Activated CD8-positive, alpha-beta T cell treated with anti-CD3 and anti-CD28 coated beads, Interleukin-2, amount 10 ng/mL, durations not matched to agents 7 days and 5 days (primary cell): ENCODE measurements around the gene KRT85. TPM values are rescaled to one million over a fixed set of nuclear protein-coding genes. Genes with fewer than 3 reads are reported as not detected.
A peak's percentile ranks its signal among the peaks of the same experiment; 100 is the strongest.
"Not testable (repeated sequence)": the region's sequence is repeated elsewhere in the genome, so short reads cannot be mapped to it uniquely, and the experiment has no call there.

ENCODE experiments used
- ATAC-seq: fragments of 150-1000 bp; cut with Tn5 transposase; one replicate; pipeline ENCODE4 v1.10.0; 2021; ENCODE audit warnings: moderate library complexity
- CTCF ChIA-PET: fragments of 350-600 bp; sonication (Branson Sonifier 250); formaldehyde crosslinking; loops from one replicate; lab custom pipeline; 2021; ENCODE audit warnings: antibody characterized with exemption; lab: Charles Lee
- POLR2A ChIA-PET: fragments of 350-600 bp; sonication (Branson Sonifier 250); formaldehyde crosslinking; loops from one replicate; lab custom pipeline; 2021; ENCODE audit warnings: antibody characterized with exemption; lab: Charles Lee
- DNase-seq: peaks from one replicate; pipeline ENCODE4 v3.0.0-alpha.2; 2020
- H3K27ac Mint-ChIP-seq: one replicate; pipeline ENCODE4 v1.8.0; 2021; ENCODE audit warnings: mild to moderate bottlenecking, mixed read lengths
- H3K27me3 Mint-ChIP-seq: one replicate; pipeline ENCODE4 v1.8.0; 2021; ENCODE audit warnings: low read depth, mixed read lengths
- H3K36me3 Mint-ChIP-seq: one replicate; pipeline ENCODE4 v1.8.0; 2021; ENCODE audit warnings: low read depth, mixed read lengths
- H3K4me1 Mint-ChIP-seq: one replicate; pipeline ENCODE4 v1.8.0; 2021; ENCODE audit warnings: low read depth, mixed read lengths
- H3K4me3 Mint-ChIP-seq: one replicate; pipeline ENCODE4 v1.8.0; 2021; ENCODE audit warnings: mild to moderate bottlenecking, mixed read lengths
- H3K9me3 Mint-ChIP-seq: one replicate; pipeline ENCODE4 v1.8.0; 2022; ENCODE audit warnings: mixed read lengths; ENCODE audit not compliant: insufficient read depth
- total RNA-seq, 2 experiments: library from RNA; stranded (reverse); gene quantifications; one replicate each; pipeline ENCODE4 v1.2.3, GENCODE V29; 2021

Gene KRT85
- total RNA-seq, 2 experiments from 2014 or later = not detected

DNA sequence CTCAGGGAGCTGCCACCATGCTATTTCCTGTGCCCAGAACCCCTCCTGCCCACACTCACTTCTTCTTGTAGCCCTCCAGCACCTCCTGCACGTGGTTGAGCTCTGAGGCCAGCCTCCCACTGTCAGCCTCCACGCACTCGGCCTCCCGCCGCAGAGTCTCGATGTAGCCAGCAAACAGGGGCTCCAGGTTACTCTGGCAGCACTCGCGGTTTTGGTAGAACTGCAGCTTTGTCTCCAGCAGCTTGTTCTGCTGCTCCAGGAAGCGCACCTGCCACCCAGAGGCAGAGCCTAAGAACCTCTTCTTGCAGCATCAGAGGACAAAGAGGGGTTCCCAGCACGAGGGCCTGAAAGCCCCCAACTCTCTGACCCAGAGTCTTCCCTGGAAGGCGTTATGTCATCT is 48.2 kb downstream of the KRT85 start:
- H3K27ac Mint-ChIP-seq = no peak overlapping the region
- peaks cover 26% of the 10 kb centered on the region for H3K27me3 Mint-ChIP-seq
- ATAC-seq = peak; percentile 59
- H3K4me3 Mint-ChIP-seq = no peak overlapping the region
- POLR2A ChIA-PET = interaction anchor here (0.7 kb wide), 1 partner anchor 9 kb away, joined by 3 read pairs; no protein-coding TSS in a partner anchor
- CTCF ChIA-PET = interaction anchor here (0.9 to 1.6 kb wide), 10 partner anchors 9 to 561 kb away, joined by 3 to 9 read pairs (median 3); no protein-coding TSS in a partner anchor
- peaks cover 6% of the 10 kb centered on the region for H3K4me1 Mint-ChIP-seq
- no peaks in the 10 kb centered on the region for H3K9me3 Mint-ChIP-seq
- H3K36me3 Mint-ChIP-seq = no peaks in the 10 kb centered on the region
- DNase-seq = peak; percentile 40

DNA sequence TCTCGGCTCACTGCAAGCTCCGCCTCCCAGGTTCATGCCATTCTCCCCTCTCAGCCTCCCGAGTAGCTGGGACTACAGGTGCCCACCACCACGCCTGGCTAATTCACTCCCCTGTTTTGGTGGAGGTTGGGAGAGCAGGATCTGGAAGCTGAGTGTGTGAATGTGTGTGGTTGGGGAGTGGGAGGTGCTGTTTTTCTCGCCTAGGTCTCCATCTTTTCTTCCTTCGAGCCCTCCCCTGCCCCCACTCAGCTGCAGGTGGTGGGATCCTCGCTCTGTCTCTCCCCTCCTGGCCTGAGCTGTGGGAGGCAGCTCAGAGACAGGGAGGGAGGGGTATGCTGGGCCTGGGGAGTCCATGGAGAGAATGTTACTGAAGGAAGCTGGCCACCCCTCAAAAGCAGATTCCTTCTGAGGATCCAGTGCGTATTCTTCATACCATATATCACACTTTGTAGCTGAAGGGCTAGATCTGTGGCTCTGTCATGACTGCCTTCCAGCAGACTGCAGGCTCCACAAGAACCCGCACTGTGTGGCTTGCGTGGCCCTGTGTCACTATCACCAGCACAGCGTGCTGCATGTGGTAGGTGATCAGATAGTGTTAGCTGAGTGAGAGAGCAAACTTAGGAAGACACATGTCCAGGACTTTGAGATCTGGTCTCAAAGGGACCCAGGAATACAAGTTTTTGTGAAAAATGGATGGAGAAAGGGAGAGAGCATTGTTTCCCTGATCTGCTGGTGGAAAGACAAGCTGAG is 48.9 kb downstream of the KRT85 start:
- DNase-seq (no peak), ATAC-seq (no peak)
- H3K4me3 Mint-ChIP-seq = no peak overlapping the region
- peaks cover 6% of the 10 kb centered on the region for H3K4me1 Mint-ChIP-seq
- POLR2A ChIA-PET = interaction anchor here (0.7 kb wide), 1 partner anchor 9 kb away, joined by 3 read pairs; no protein-coding TSS in a partner anchor
- H3K27me3 Mint-ChIP-seq = peaks cover 26% of the 10 kb centered on the region
- CTCF ChIA-PET = interaction anchor here (0.8 to 1.6 kb wide), 10 partner anchors 9 to 162 kb away, joined by 3 to 9 read pairs (median 3); no protein-coding TSS in a partner anchor
- H3K9me3 Mint-ChIP-seq = no peaks in the 10 kb centered on the region
- no peak overlapping the region for H3K27ac Mint-ChIP-seq
- H3K36me3 Mint-ChIP-seq = no peaks in the 10 kb centered on the region

DNA sequence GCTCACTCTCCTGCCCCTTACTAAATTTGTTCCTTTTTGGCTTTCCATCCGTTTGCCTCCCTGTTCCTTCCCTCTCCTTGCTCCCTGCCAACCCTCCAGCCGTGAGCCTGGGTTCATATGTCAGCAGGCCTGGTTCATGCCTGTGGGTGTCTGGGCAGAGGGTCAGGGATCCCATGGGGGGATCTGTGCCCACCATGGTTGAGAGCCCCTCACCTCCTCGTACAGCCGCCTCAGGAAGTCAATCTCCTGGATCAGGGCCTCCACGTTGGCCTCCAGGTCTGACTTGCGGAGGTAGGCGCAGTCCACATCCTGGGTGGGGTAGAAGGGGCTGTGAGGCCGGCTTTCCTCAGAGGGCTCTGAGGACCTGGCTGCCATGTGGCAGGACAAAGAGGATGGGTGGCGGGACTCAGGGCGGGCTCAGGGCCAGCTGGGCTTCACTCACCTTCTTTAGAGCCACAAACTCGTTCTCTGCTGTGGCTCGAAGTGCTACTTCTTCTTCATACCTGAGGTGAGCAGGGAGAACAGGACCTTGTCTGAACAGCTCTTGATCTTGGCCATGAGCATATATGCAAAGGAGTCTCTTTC is 49.7 kb downstream of the KRT85 start:
- no peak overlapping the region for H3K27ac Mint-ChIP-seq
- no peaks in the 10 kb centered on the region for H3K9me3 Mint-ChIP-seq
- H3K4me3 Mint-ChIP-seq = no peak overlapping the region
- H3K36me3 Mint-ChIP-seq = no peaks in the 10 kb centered on the region
- H3K27me3 Mint-ChIP-seq = peaks cover 28% of the 10 kb centered on the region
- CTCF ChIA-PET = interaction anchor here (0.6 to 1.4 kb wide), 2 partner anchors 96 to 356 kb away, joined by 3 to 5 read pairs; no protein-coding TSS in a partner anchor
- no peak for ATAC-seq
- POLR2A ChIA-PET = no interaction called here
- peaks cover 6% of the 10 kb centered on the region for H3K4me1 Mint-ChIP-seq
- no peak for DNase-seq

DNA sequence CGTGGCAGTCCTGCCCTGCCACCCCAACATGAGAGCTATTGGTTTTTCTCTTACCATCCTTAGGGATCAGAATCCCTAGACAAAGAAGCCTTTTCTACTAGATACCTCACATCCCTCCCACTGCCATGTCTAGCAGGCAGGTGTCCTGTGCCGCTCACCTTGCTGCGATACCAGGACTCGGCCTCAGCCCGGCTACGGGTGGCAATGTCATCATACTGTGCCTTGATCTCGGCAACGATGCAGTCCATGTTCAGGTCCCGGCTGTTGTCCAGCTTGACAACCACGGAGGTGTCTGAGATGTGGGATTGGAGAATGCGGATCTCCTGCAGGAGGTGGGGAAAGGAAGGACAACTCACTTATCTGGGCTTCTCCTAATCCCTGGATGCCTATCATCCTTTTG is 50.6 kb downstream of the KRT85 start:
- POLR2A ChIA-PET = no interaction called here

DNA sequence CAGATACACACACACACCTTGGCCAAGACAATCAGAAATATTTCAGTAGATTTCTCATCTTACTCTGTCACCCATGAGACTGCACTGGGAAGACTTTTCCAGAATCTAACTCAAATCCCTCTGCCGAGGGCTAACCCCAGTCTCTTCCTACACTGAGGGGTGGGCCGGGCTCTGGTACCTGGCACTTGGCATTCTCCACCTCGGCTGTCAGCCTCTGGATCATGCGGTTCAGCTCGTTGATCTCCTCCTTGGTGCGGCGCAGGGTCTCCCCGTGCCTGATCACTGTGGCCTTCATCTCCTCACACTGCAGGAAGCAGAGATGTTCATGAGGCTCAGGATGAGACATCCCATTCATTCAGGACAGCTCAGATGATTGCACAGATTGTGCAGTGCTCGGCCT is 51.0 kb downstream of the KRT85 start:
- ATAC-seq = no peak
- Mint-ChIP-seq H3K27ac (no peak overlapping the region), H3K4me1 (peaks cover 6% of the 10 kb centered on the region), H3K27me3 (peaks cover 35% of the 10 kb centered on the region), H3K36me3 (no peaks in the 10 kb centered on the region), H3K4me3 (no peak overlapping the region), H3K9me3 (no peaks in the 10 kb centered on the region)
- DNase-seq = no peak
- POLR2A ChIA-PET = no interaction called here
- CTCF ChIA-PET = interaction anchor here (1.3 to 2.9 kb wide), 4 partner anchors 11 to 159 kb away, joined by 3 to 15 read pairs (median 6); no protein-coding TSS in a partner anchor

More for the DNA sequence above, 50.6 kb downstream of the KRT85 start:
- no peak overlapping the region for H3K27ac Mint-ChIP-seq
- no peak for DNase-seq
- ATAC-seq = no peak
- no peaks in the 10 kb centered on the region for H3K9me3 Mint-ChIP-seq
- H3K4me1 Mint-ChIP-seq = peaks cover 6% of the 10 kb centered on the region
- peaks cover 31% of the 10 kb centered on the region for H3K27me3 Mint-ChIP-seq
- no peaks in the 10 kb centered on the region for H3K36me3 Mint-ChIP-seq
- H3K4me3 Mint-ChIP-seq = no peak overlapping the region
- CTCF ChIA-PET = interaction anchor here (1.4 to 2.9 kb wide), 3 partner anchors 10 to 95 kb away, joined by 5 to 15 read pairs (median 7); no protein-coding TSS in a partner anchor

DNA sequence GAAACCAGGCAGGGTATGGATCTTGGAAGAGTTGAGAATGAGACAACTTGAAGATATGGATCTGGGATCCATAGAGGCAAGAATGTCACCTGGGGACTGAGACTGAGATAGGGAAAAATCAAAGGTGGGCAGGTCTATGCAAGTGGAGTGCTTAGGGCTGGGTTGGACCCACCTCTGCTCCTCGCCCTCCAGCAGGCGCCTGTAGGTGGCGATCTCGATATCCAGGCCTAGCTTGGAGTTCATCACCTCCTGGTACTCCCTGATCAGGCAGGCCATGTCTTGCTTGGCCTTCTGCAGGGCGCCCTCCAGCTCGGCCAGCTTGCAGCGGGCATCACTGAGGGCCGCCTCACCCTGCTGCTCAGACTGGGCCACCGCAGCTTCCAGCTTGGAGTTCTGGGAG is 51.6 kb downstream of the KRT85 start:
- CTCF ChIA-PET = interaction anchor here (1.3 to 2.9 kb wide), 4 partner anchors 11 to 159 kb away, joined by 3 to 15 read pairs (median 6); no protein-coding TSS in a partner anchor
- peaks cover 39% of the 10 kb centered on the region for H3K27me3 Mint-ChIP-seq
- H3K36me3 Mint-ChIP-seq, POLR2A ChIA-PET, H3K4me1 Mint-ChIP-seq, H3K4me3 Mint-ChIP-seq, H3K27ac Mint-ChIP-seq, ATAC-seq, H3K9me3 Mint-ChIP-seq: not testable (repeated sequence)
- DNase-seq = peak; percentile 55

DNA sequence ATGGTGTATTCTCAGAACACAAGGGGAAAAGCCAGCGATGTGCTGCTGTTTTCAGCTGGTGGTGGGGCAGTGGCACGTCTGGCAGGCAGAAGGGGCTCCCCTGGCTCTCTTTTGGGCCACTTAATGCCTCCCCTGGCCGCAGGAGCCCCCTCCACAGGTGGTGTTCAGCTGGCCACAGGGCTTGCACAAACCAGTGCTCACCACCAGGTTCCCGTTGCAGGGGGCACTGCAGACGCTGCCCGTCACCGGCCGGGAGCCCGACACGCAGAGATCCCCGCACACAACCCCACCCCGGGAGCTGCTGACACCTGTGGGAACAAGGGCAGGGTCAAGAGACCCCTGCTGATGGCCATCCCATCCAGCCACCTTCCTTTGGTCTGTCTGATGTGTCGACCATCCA is 52.8 kb downstream of the KRT85 start:
- ChIA-PET CTCF (interaction anchor here (2.1 to 2.9 kb wide), 2 partner anchors 13 to 35 kb away, joined by 7 to 15 read pairs; no protein-coding TSS in a partner anchor), POLR2A (no interaction called here)
- ATAC-seq (no peak), DNase-seq (no peak)
- Mint-ChIP-seq H3K9me3 (no peaks in the 10 kb centered on the region), H3K27ac (no peak overlapping the region), H3K36me3 (no peaks in the 10 kb centered on the region), H3K4me1 (peaks cover 6% of the 10 kb centered on the region), H3K27me3 (peaks cover 40% of the 10 kb centered on the region), H3K4me3 (no peak overlapping the region)

DNA sequence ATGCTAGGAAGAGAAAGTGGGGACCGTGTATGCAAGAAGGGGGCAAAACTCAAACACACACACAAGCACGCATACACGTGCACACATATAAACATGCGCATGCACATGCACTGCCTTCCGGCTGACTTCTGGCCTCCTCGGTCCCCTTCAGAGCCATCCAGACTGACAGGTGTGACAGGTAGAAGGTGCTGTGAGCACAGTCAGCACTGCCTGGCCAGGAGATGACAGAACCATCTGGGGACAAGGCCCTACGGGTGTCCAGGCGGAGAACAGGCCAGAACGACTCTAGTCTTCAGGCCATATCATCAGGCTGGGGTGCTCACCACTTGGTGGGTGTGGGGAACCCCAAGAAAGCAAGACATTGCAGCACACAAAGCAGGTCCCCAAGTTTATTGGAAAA is 53.4 kb downstream of the KRT85 start:
- peaks cover 4% of the 10 kb centered on the region for H3K4me1 Mint-ChIP-seq
- no peak for ATAC-seq
- POLR2A ChIA-PET = no interaction called here
- no peaks in the 10 kb centered on the region for H3K36me3 Mint-ChIP-seq
- H3K27ac Mint-ChIP-seq = no peak overlapping the region
- DNase-seq = no peak
- CTCF ChIA-PET = interaction anchor here (2.9 kb wide), 1 partner anchor 13 kb away, joined by 15 read pairs; no protein-coding TSS in a partner anchor
- no peaks in the 10 kb centered on the region for H3K9me3 Mint-ChIP-seq
- peaks cover 40% of the 10 kb centered on the region for H3K27me3 Mint-ChIP-seq
- H3K4me3 Mint-ChIP-seq = no peak overlapping the region

DNA sequence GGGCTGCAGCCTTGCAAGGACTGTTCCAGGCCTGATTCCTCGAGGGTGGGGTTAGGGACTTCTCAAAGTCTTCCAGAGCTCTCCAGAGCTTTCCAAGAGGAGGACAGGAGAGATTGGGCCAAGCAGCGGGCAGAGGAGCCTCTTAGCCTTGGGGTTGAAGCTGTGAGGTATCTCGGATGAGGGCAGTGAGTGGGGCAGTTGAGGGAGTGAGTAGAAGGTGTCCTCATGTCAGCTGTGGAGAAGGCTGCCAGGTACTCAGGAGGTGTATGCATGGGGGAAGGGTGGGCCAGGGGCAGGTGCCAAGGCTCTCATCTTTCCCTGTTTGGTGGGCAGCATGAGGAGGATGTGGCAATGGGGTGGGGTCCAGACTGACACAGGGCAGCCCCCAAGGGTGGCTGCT is 53.8 kb downstream of the KRT85 start:
- H3K4me3 Mint-ChIP-seq = no peak overlapping the region
- H3K9me3 Mint-ChIP-seq = no peaks in the 10 kb centered on the region
- no peak overlapping the region for H3K27ac Mint-ChIP-seq
- H3K4me1 Mint-ChIP-seq = peaks cover 4% of the 10 kb centered on the region
- DNase-seq (no peak), ATAC-seq (no peak)
- no peaks in the 10 kb centered on the region for H3K36me3 Mint-ChIP-seq
- CTCF ChIA-PET = no interaction called here
- POLR2A ChIA-PET = no interaction called here
- H3K27me3 Mint-ChIP-seq = peaks cover 44% of the 10 kb centered on the region

DNA sequence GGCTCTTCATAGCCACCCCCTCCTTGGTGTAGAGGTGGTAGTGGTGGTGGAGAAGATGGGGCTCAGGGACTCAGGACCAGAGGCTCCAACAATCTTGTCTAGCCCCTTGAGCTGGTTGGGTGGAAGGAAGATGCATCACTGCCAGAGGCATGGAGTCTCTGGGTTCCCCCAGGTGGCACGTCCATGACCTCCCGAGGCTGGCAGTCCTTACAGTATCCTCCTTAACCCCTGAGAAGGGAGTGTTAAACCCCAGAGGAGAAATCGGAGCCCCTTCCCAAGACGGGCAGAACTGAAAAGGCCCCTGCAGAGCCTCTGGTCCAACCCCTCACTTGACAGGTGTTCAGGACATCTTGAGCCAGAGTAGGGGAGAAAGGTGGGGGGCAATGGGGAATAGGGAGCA is 55.2 kb downstream of the KRT85 start:
- no peak overlapping the region for H3K4me3 Mint-ChIP-seq
- no peak for ATAC-seq

DNA sequence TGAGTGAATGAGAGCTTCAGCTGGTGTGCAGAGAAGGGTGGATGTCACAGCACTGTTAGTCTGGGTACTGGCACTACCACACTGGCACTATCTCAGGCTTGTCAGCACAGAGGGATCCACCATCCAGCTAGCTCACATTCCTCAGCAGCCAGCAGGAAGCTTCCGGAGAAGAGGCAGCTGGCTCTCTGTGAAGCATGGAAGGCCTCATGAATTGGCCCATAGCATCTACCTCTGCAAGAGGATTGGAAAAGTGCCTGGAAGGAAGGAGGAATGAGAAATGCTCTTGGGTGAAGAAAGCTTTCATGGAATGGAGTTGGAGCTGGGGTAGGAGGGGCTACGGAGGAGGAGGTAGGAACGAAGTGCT is 56.0 kb downstream of the KRT85 start:
- ChIA-PET CTCF (interaction anchor here (1.1 to 6.7 kb wide), 5 partner anchors 15 to 569 kb away, joined by 4 to 50 read pairs (median 8); no protein-coding TSS in a partner anchor), POLR2A (interaction anchor here (0.6 kb wide), 1 partner anchor 419 kb away, joined by 3 read pairs; no protein-coding TSS in a partner anchor)
- no peak overlapping the region for H3K4me3 Mint-ChIP-seq
- no peak for ATAC-seq
- peaks cover 11% of the 10 kb centered on the region for H3K4me1 Mint-ChIP-seq
- no peaks in the 10 kb centered on the region for H3K9me3 Mint-ChIP-seq
- no peaks in the 10 kb centered on the region for H3K36me3 Mint-ChIP-seq
- H3K27ac Mint-ChIP-seq = no peak overlapping the region
- H3K27me3 Mint-ChIP-seq = peaks cover 60% of the 10 kb centered on the region
- DNase-seq = no peak

More for the DNA sequence above, 55.2 kb downstream of the KRT85 start:
- no peaks in the 10 kb centered on the region for H3K9me3 Mint-ChIP-seq
- no peaks in the 10 kb centered on the region for H3K36me3 Mint-ChIP-seq
- H3K4me1 Mint-ChIP-seq = peaks cover 8% of the 10 kb centered on the region
- no peak overlapping the region for H3K27ac Mint-ChIP-seq
- peaks cover 53% of the 10 kb centered on the region for H3K27me3 Mint-ChIP-seq
- no peak for DNase-seq
- ChIA-PET POLR2A (no interaction called here), CTCF (interaction anchor here (0.8 to 6.7 kb wide), 5 partner anchors 14 to 668 kb away, joined by 3 to 50 read pairs (median 4); no protein-coding TSS in a partner anchor)
